ENCODE data around the gene PNMA8C. TPM values are rescaled to one million over a fixed set of nuclear protein-coding genes. Genes with fewer than 3 reads are reported as not detected.

The PNMA8C gene
- total and polyA plus RNA-seq, 2 donors (not counting 3 experiments of a cell fraction or from before 2014, with no cell fraction given) = not detected

DNA sequence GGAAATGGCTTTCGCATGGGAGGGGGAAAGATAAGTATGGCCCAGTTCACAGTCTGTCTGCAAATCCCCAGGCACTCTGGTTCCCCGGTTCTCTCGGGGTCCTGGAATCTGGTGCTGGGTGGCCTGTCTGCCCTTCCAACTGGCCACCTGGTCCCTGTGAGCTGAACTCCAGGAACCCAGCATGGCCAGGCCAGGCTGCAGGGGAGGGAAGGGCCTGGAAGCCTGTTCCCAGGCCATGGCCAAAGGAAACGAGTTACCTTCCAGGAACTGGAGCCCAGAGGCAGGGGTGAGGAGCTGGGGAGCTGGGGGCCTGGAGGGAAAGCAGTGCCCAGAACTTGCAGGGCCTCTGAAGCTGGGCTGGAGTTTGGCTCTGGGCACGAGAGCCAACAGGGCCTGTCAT, 19.1 kb upstream of the PNMA8C start:
- no peak for FAIRE-seq
- Histone ChIP-seq H3K36me3 (ENCODE audit: control insufficient read depth in 2 of 2, extremely low read depth in 1 of 2, insufficient read depth in 2 of 2, low read length in 2 of 2) (no peaks in the 10 kb centered on the region), H3K27me3 (ENCODE audit: control insufficient read depth in 2 of 2, insufficient read depth in 2 of 2, low read length in 2 of 2) (peaks cover 5 to 9% of the 10 kb centered on the region in 2 experiments), H4K20me1 (replicated peaks; ENCODE audit: control insufficient read depth, extremely low read depth, insufficient read depth, low read length) (no peaks in the 10 kb centered on the region), H3K79me2 (ENCODE audit: control insufficient read depth, insufficient read depth, low read length) (no peaks in the 10 kb centered on the region), H3K4me2 (ENCODE audit: insufficient read depth, low read length) (no peak overlapping the region), H3K9ac (replicated peaks; ENCODE audit: extremely low read depth, insufficient read depth, low read length) (no peak overlapping the region), H3K27ac (ENCODE audit: insufficient read depth, low read depth, low read length) (no peak overlapping the region), H2AFZ (ENCODE audit: low read depth, low read length) (no peak overlapping the region), H3K9me1 (replicated peaks; ENCODE audit: control insufficient read depth, extremely low read depth, insufficient read depth, low read length) (no peaks in the 10 kb centered on the region), H3K9me3 (replicated peaks; ENCODE audit: control insufficient read depth, insufficient read depth, low read length) (no peaks in the 10 kb centered on the region), H3K4me3 (replicated peaks in 1 of 3; ENCODE audit: insufficient read depth in 1 of 3, low read depth in 1 of 3, low read length in 3 of 3) (no peak overlapping the region), H3K4me1 (ENCODE audit: control insufficient read depth, extremely low read depth, insufficient read depth, low read length) (peaks cover 2% of the 10 kb centered on the region)
- dilution Hi-C loops (cut with MboI; ENCODE audit: extremely low pct_ligation_motif_present, low sequenced_read_pairs) = no loop called here
- TF ChIP-seq, protein P1, sequence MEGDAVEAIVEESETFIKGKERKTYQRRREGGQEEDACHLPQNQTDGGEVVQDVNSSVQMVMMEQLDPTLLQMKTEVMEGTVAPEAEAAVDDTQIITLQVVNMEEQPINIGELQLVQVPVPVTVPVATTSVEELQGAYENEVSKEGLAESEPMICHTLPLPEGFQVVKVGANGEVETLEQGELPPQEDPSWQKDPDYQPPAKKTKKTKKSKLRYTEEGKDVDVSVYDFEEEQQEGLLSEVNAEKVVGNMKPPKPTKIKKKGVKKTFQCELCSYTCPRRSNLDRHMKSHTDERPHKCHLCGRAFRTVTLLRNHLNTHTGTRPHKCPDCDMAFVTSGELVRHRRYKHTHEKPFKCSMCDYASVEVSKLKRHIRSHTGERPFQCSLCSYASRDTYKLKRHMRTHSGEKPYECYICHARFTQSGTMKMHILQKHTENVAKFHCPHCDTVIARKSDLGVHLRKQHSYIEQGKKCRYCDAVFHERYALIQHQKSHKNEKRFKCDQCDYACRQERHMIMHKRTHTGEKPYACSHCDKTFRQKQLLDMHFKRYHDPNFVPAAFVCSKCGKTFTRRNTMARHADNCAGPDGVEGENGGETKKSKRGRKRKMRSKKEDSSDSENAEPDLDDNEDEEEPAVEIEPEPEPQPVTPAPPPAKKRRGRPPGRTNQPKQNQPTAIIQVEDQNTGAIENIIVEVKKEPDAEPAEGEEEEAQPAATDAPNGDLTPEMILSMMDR (IDR thresholded peaks at IDR 0.05; ENCODE audit: extremely low read depth in 1 of 2, insufficient read depth in 1 of 2, low read depth in 1 of 2, low read length in 2 of 2) = no peak
- TF ChIP-seq POLR2A (IDR thresholded peaks at IDR 0.05; ENCODE audit: low read depth, low read length) (no peak), EZH2 (IDR thresholded peaks at IDR 0.05; ENCODE audit: borderline replicate concordance, low read depth, low read length, severe bottlenecking) (no peak), JUN (IDR thresholded peaks at IDR 0.05; ENCODE audit: borderline replicate concordance, insufficient read depth, insufficient read length, low read depth) (no peak), POLR2AphosphoS5 (IDR thresholded peaks at IDR 0.05; ENCODE audit: insufficient read depth, low read depth, low read length) (no peak)
- intact Hi-C loops (cut with micrococcal nuclease) = no loop called here
- ChIA-PET CTCF (interaction anchor here (1.2 kb wide), 1 partner anchor 48 kb away, joined by 5 read pairs; no protein-coding TSS in a partner anchor), POLR2A (no interaction called here)
- no peak for DNase-seq (ENCODE audit: low read depth, low spot score)
- no TSS peak for BruUV-seq (replicated peaks)

DNA sequence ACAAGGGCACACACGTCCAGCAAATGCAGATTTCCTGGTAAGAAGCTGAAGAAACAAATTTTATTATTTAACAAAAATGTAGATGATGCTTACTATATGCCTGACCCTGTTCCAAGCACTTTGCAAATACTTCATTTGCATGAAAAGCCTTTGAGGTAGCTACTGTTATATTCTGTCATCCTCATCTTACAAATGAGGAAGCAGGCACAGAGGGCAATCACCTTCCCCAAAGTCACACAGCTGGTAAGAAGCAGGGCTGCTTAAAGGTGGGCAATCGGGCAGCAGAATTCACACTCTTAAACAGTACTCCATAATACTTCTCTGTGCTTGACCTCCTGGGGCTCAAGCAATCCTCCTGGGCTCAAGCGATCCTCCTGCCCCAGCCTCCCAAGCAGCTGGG, 18.3 kb upstream of the PNMA8C start:
- no peak overlapping the region for H2AFZ ChIP-seq (ENCODE audit: low read depth, low read length)
- BruUV-seq (replicated peaks) = no TSS peak
- DNase-seq (ENCODE audit: low read depth, low spot score) = no peak
- no peak overlapping the region for H3K27ac ChIP-seq (ENCODE audit: insufficient read depth, low read depth, low read length)
- TF ChIP-seq POLR2AphosphoS5 (IDR thresholded peaks at IDR 0.05; ENCODE audit: insufficient read depth, low read depth, low read length) (no peak), GATA2 (IDR thresholded peaks at IDR 0.05; ENCODE audit: insufficient read depth, insufficient read length, low read depth, low read length) (no peak)
- no peak overlapping the region for H3K4me3 ChIP-seq (replicated peaks in 1 of 3; ENCODE audit: insufficient read depth in 1 of 3, low read depth in 1 of 3, low read length in 3 of 3)
- dilution Hi-C loops (cut with MboI; ENCODE audit: extremely low pct_ligation_motif_present, low sequenced_read_pairs) (no loop called here), intact Hi-C loops (cut with micrococcal nuclease) (no loop called here)
- CTCF ChIA-PET = no interaction called here
- FAIRE-seq = no peak
- no peaks in the 10 kb centered on the region for H4K20me1 ChIP-seq (replicated peaks; ENCODE audit: control insufficient read depth, extremely low read depth, insufficient read depth, low read length)
- peaks cover 5 to 6% of the 10 kb centered on the region in 2 experiments for H3K27me3 ChIP-seq (ENCODE audit: control insufficient read depth in 2 of 2, insufficient read depth in 2 of 2, low read length in 2 of 2)
- H3K79me2 ChIP-seq (ENCODE audit: control insufficient read depth, insufficient read depth, low read length) = no peaks in the 10 kb centered on the region
- POLR2A ChIA-PET = no interaction called here
- H3K4me2 ChIP-seq (ENCODE audit: insufficient read depth, low read length) = no peak overlapping the region
- H3K9ac ChIP-seq (replicated peaks; ENCODE audit: extremely low read depth, insufficient read depth, low read length) = no peak overlapping the region
- H3K4me1 ChIP-seq (ENCODE audit: control insufficient read depth, extremely low read depth, insufficient read depth, low read length) = peaks cover 2% of the 10 kb centered on the region
- H3K9me1 ChIP-seq (replicated peaks; ENCODE audit: control insufficient read depth, extremely low read depth, insufficient read depth, low read length) = no peaks in the 10 kb centered on the region
- H3K36me3 ChIP-seq (ENCODE audit: control insufficient read depth in 2 of 2, extremely low read depth in 1 of 2, insufficient read depth in 2 of 2, low read length in 2 of 2) = no peaks in the 10 kb centered on the region
- no peaks in the 10 kb centered on the region for H3K9me3 ChIP-seq (replicated peaks; ENCODE audit: control insufficient read depth, insufficient read depth, low read length)
